Measurements from ENCODE around the gene ADD1.

The ADD1 gene

DNA sequence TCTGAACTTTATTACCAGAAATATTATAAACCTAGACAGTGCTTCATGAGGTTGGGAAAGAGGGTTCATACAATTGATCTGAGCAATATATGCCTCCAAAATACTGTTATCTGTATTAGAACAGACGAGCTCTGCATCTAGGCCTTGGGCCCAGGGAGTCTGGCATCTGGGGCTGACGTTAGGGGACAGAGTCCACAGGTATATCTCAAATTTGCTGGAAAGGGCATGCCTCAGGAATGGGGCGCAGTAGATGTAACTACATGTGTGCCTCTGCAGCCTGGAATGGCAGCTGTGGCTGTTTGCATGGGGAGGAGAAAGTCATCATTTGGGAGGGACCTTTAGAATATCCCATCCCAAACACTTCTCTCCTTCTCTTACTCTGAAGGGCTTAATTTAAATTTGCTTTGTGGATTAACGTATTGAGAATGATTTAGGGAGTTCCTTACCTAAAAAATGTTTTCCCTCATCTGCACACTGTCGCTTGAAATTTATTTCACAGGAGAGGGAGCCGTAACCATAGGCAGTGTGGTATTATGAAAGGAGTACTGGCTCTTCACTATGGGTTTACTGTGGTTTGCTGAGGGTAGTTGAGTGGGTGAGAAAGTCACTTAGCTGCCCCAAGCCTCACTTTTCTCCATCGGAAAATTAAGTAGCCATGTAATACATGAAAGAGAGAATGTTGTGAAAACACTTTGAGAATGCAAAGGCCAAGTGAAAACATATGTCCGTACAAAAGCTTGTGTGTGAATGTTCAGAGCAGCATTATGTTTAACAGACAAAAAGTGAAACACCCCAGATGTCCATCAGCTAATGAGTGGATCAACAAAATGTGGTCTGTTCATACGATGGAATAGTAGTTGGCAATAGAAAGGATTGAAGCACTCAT, 5.9 kb downstream of the ADD1 start:
- no peak overlapping the region for H3K4me3 ChIP-seq (ENCODE audit: low read depth, low read length)
- DNase-seq (ENCODE audit: low read depth) = peak; percentile 69
- TF ChIP-seq, protein P1, sequence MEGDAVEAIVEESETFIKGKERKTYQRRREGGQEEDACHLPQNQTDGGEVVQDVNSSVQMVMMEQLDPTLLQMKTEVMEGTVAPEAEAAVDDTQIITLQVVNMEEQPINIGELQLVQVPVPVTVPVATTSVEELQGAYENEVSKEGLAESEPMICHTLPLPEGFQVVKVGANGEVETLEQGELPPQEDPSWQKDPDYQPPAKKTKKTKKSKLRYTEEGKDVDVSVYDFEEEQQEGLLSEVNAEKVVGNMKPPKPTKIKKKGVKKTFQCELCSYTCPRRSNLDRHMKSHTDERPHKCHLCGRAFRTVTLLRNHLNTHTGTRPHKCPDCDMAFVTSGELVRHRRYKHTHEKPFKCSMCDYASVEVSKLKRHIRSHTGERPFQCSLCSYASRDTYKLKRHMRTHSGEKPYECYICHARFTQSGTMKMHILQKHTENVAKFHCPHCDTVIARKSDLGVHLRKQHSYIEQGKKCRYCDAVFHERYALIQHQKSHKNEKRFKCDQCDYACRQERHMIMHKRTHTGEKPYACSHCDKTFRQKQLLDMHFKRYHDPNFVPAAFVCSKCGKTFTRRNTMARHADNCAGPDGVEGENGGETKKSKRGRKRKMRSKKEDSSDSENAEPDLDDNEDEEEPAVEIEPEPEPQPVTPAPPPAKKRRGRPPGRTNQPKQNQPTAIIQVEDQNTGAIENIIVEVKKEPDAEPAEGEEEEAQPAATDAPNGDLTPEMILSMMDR (conservative IDR thresholded peaks at IDR 0.05; ENCODE audit: low read depth, low read length) = no peak

DNA sequence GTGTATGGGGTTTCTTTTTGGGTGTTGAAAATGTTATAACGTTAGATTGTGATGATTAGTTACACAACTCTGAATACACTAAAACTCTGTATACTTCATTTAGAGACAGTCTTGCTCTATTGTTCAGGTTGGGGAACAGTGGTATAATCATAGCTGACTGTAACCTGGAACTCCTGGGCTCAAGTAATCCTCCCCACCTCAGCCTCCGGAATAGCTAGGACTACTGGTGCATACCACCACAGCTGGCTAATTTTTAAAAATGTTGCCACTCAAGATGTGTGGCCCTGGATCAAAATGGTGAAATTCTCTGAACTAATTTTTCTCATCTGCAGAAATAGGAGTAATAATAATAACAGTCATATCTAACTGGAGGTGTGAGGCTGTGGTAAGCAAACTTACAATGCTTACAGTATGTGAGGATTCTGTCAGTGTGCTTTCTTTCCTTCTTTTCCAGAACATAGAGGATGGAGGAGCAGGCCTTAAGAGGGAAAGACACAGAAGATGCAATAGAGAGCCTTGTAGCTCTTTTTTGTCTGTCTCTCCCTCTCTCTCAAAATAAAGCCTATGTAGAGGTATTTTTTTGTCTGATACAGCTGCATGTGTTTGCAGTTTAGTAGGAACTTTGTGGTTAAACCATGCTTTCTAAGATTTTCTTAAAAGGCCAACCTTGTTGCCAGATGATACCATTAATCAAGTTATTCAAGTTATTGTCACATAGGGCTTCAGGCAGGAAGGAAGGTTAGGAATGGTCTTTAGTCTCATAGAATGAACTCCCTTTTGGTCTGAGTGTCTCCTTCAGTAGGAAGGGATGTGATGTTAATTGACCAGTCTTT, 7.5 kb downstream of the ADD1 start:
- no peak for DNase-seq (ENCODE audit: low read depth)
- TF ChIP-seq, protein P1 (conservative IDR thresholded peaks at IDR 0.05; ENCODE audit: low read depth, low read length) = no peak
- no peak overlapping the region for H3K4me3 ChIP-seq (ENCODE audit: low read depth, low read length)

DNA sequence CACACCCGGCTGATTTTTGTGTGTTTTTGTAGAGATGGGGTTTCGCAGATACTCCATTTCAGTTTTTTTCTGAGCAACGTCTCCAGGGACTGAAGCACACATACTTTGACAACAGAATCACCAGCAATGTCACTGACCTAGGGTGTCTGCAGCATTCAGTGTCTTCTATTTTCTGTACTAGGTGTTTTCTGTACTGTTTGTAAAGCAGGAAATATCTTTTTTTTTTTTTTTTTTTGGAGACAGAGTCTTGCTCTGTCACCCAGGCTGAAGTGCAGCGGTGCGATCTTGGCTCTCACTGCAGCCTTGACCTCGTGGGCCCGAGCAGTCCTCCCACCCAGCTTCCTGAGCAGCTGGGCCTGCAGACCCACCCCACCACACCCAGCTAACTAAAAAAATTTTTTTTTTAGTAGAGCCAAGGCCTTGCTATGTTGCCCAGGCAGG, 8.9 kb downstream of the ADD1 start:
- no peak overlapping the region for H3K4me3 ChIP-seq (ENCODE audit: low read depth, low read length)
- DNase-seq (ENCODE audit: low read depth) = no peak
- TF ChIP-seq, protein P1 (conservative IDR thresholded peaks at IDR 0.05; ENCODE audit: low read depth, low read length) = no peak

DNA sequence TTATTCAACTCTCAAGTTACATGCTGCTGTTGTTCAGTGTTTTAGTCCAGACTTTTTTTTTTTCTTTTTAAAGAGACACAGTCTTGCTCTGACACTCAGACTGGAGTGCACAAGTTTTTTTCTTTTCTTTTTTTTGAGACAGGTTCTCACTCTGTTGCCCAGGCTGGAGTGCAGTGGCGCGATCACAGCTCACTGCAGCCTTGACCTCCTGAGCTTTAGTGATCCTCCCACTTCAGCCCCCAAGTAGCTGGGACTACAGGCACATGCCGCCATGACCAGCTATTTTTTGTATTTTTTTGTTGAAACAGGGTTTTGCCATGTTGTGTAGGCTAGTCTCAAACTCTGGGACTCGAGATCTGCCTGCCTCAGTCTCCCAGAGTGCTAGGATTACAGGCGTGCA, 11.9 kb downstream of the ADD1 start:
- DNase-seq (ENCODE audit: low read depth) = no peak
- no peak overlapping the region for H3K4me3 ChIP-seq (ENCODE audit: low read depth, low read length)
- TF ChIP-seq, protein P1 (conservative IDR thresholded peaks at IDR 0.05; ENCODE audit: low read depth, low read length) = no peak

DNA sequence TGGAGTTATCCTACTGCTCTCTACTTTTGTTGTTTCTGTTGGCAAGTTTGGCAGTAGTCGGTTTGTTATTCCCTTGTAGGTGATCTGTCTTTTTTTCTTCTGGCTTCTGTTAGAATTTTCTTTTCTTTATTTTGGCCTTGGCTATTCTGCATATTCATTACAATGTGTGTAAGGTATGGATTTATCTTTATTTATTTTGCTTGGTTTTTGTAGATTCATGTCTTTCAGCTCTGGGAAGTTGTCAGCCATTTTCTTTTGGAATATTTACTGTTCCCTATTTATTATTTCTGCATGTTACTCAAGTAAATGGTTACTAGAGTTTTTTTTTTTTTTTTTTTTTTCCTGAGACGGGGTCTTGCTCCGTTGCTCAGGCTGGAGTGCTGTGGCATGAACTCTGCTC, 12.6 kb downstream of the ADD1 start:
- DNase-seq (ENCODE audit: low read depth) = no peak

DNA sequence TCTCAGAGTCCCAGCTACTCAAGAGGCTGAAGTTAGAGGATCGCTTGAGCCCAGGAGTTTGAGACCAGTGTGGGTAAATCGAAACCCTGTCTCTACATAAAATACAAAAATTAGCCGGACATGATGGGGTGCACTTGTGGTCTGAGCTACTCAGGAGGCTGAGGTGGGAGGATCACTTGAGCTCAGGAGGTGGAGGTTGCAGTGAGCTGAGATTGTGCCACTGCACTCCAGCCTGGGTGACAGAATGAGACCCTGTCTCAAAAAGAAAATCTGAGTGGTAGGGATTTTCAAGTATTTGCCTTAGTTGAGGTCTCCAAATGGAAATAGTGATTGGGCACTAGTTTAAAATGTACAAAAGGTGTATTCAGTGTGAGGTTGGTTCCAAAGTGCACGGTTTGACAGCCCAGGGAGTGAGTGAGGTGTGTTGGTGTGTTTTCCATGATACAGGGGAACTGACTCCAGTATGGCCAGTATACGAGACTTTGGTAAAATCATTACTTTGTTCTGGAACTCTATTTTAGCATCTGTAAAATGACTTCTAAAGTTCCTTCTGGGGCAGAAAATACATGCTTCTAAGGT, 13.8 kb downstream of the ADD1 start:
- no peak overlapping the region for H3K4me3 ChIP-seq (ENCODE audit: low read depth, low read length)
- TF ChIP-seq, protein P1 (conservative IDR thresholded peaks at IDR 0.05; ENCODE audit: low read depth, low read length) = no peak
- no peak for DNase-seq (ENCODE audit: low read depth)

More for the DNA sequence above, 12.6 kb downstream of the ADD1 start:
- TF ChIP-seq, protein P1 (conservative IDR thresholded peaks at IDR 0.05; ENCODE audit: low read depth, low read length) = no peak
- H3K4me3 ChIP-seq (ENCODE audit: low read depth, low read length) = no peak overlapping the region
